Measurements from ENCODE around the gene SMIM44. TPM values are rescaled to one million over a fixed set of nuclear protein-coding genes. Genes with fewer than 3 reads are reported as not detected.

Gene SMIM44
- total and polyA plus RNA-seq, 2 donors from 2014 or later = not detected

- FAIRE-seq (no peak), DNase-seq (peak in 1 of 5 donors; percentile 56)
- Histone ChIP-seq H3K4me1 (ENCODE audit: control insufficient read depth in 2 of 3, insufficient read depth in 2 of 3, low read depth in 1 of 3, low read length in 3 of 3) (no peaks in the 10 kb centered on the region), H3K27me3 (ENCODE audit: control insufficient read depth, insufficient read depth, low read length) (no peaks in the 10 kb centered on the region), H3K9me3 (ENCODE audit: control insufficient read depth in 2 of 3, insufficient read depth in 1 of 3, low read length in 3 of 3) (no peaks in the 10 kb centered on the region), H3K27ac (ENCODE audit: low read depth in 2 of 2, low read length in 2 of 2) (no peak overlapping the region), H3K9ac (ENCODE audit: low read length in 3 of 3) (no peak overlapping the region), H3K36me3 (ENCODE audit: control insufficient read depth in 2 of 3, insufficient read depth in 3 of 3, low read length in 3 of 3) (peaks cover 0 to 10% (median 9%) of the 10 kb centered on the region in 3 donors), H3K4me3 (ENCODE audit: low read length in 3 of 3) (no peak overlapping the region)
- intact Hi-C loops (cut with DNase I) = no loop called here
- no peak for TF ChIP-seq CTCF (IDR thresholded peaks at IDR 0.05; ENCODE audit: borderline replicate concordance, extremely low read depth, insufficient read depth)
Measured at GRCh38 chr19:3528080-3528479, 44.8 kb upstream of the SMIM44 start.

GRCh38 chr19:3527238-3527910 lies 44.1 kb upstream of the SMIM44 start:
- intact Hi-C loops (cut with DNase I) = no loop called here
- no peak for TF ChIP-seq CTCF (IDR thresholded peaks at IDR 0.05; ENCODE audit: borderline replicate concordance, extremely low read depth, insufficient read depth)
- H3K27me3 ChIP-seq (ENCODE audit: control insufficient read depth, insufficient read depth, low read length) = no peaks in the 10 kb centered on the region
- H3K4me3 ChIP-seq (ENCODE audit: low read length in 3 of 3) = no peak overlapping the region
- no peaks in the 10 kb centered on the region for H3K4me1 ChIP-seq (ENCODE audit: control insufficient read depth in 2 of 3, insufficient read depth in 2 of 3, low read depth in 1 of 3, low read length in 3 of 3)
- FAIRE-seq (no peak), DNase-seq (peak in 1 of 5 donors; percentile 71)
- H3K36me3 ChIP-seq (ENCODE audit: control insufficient read depth in 2 of 3, insufficient read depth in 3 of 3, low read length in 3 of 3) = peaks cover 0 to 10% (median 9%) of the 10 kb centered on the region in 3 donors
- no peak overlapping the region for H3K27ac ChIP-seq (ENCODE audit: low read depth in 2 of 2, low read length in 2 of 2)
- H3K9me3 ChIP-seq (ENCODE audit: control insufficient read depth in 2 of 3, insufficient read depth in 1 of 3, low read length in 3 of 3) = no peaks in the 10 kb centered on the region
- H3K9ac ChIP-seq (ENCODE audit: low read length in 3 of 3) = no peak overlapping the region

GRCh38 chr19:3526507-3527237 lies 43.4 kb upstream of the SMIM44 start:
- Histone ChIP-seq H3K9ac (ENCODE audit: low read length in 3 of 3) (no peak overlapping the region), H3K27ac (ENCODE audit: low read depth in 2 of 2, low read length in 2 of 2) (no peak overlapping the region), H3K27me3 (ENCODE audit: control insufficient read depth, insufficient read depth, low read length) (no peaks in the 10 kb centered on the region), H3K4me1 (ENCODE audit: control insufficient read depth in 2 of 3, insufficient read depth in 2 of 3, low read depth in 1 of 3, low read length in 3 of 3) (no peaks in the 10 kb centered on the region), H3K9me3 (ENCODE audit: control insufficient read depth in 2 of 3, insufficient read depth in 1 of 3, low read length in 3 of 3) (no peaks in the 10 kb centered on the region), H3K36me3 (ENCODE audit: control insufficient read depth in 2 of 3, insufficient read depth in 3 of 3, low read length in 3 of 3) (peaks cover 0 to 13% (median 9%) of the 10 kb centered on the region in 3 donors), H3K4me3 (ENCODE audit: low read length in 3 of 3) (no peak overlapping the region)
- TF ChIP-seq CTCF (IDR thresholded peaks at IDR 0.05; ENCODE audit: borderline replicate concordance, extremely low read depth, insufficient read depth) = no peak
- FAIRE-seq = no peak
- DNase-seq = peak in 1 of 5 donors; percentile 59
- intact Hi-C loops (cut with DNase I) = no loop called here

Measured in kidney (tissue), 14 donors.